GM21737 (cell line): ENCODE results near the gene PSD4.
A peak's percentile ranks its signal among the peaks of the same experiment; 100 is the strongest.

Experiments used
- ATAC-seq: cut with Tn5 transposase; IDR thresholded peaks from one replicate; pipeline ENCODE4 v1.9.1; 2021; ENCODE audit warnings: mild to moderate bottlenecking, moderate library complexity; ENCODE audit not compliant: unreplicated experiment

The PSD4 gene

DNA sequence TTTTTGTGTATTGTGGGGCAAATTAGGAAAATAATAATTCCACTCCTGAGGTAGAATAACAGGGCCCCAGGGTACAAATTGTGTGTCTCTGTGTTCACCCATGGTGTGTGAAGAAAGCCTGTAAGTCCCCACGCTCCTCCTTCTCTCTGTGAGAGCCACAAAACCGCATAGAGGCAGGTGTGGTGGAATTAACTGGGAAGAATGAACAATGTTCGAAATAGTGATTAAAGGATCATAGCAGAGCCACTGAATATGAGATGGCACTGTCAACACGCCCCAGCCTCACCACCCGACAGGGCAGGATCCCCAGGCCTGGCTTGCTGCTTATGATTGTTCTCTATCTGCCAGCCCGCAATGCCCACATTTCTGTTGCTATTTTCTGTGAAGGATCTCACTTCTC lies 32.3 kb upstream of the PSD4 start:
- ATAC-seq, result no peak

DNA sequence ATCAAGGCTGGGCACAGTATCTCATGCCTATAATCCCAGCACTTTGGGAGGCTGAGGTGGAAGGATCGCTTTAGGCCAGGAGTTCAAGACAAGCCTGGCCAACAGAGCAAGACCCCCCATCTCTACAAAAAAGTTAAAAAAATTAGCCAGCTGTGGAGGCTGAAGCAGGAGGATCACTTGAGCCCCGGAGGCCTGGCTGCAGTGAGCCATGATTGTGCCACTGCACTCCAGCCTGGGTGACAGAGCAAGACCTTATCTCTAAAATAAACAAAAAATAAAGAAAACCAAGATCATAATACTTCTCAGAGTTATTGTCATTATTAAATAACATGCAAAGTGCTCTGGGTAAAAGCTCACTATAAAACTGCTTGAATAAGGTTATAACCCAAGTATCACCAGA lies 31.5 kb upstream of the PSD4 start:
- no peak for ATAC-seq

DNA sequence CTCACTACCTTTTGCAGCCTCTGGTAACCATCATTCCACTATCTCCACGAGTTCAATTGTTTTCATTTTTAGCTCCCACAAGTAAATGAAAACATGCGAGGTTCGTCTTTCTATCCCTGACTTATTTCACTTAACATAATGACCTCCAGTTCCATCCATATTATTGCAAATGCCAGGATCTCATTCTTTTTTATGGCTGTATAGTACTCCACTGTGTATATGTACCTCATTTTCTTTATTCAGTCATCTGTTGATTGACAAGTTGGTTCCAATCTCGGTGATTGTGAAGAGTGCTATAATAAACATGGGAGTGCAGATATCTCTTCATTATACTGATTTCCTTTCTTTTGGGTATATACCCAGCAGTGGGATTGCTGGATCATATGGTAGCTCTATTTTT lies 29.5 kb upstream of the PSD4 start:
- ATAC-seq, result no peak

DNA sequence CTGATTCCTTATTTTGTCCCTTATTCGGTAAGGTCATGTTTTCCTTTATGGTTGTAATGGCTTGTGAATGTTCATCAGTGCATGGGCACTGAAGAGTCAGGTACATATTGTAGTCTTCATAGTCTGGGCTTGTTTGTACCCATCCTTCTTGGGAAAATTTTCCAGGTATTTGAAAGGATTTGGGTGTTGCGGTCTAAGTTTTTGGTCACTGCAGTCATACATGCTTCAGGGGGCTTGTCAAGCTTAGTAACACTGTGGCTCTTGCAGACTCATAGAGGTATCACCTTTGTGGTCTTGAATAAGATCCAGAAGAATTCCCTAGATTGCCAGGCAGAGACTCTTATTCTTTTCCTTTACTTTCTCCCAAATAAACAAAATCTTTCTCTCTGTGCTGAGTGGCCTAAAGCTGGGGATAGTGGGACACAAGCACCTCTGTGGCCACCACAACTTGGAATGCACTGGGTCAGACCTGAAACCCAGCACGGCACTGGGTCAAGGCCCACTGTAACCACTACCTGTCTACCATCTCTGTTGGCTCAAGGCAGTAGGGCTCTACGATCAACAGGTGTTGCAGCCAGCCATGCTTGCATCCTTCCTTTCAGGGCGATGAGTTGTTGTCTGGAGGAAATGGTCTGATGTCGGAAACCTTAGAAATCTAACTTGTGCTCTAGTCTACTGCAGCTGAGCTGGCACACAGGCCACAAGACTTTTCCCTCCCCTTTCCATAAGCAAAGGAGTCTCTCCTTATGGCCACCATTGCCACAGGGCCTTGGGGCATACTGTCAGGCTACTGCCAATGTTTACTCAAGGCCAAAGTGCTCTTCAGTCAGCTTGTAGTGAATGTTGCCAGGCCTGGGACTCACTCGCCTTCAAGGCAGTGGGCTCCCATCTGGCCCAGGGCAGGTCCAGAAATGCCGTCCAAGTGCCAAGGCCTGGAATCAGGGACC lies 24.9 kb upstream of the PSD4 start:
- ATAC-seq, result no peak

DNA sequence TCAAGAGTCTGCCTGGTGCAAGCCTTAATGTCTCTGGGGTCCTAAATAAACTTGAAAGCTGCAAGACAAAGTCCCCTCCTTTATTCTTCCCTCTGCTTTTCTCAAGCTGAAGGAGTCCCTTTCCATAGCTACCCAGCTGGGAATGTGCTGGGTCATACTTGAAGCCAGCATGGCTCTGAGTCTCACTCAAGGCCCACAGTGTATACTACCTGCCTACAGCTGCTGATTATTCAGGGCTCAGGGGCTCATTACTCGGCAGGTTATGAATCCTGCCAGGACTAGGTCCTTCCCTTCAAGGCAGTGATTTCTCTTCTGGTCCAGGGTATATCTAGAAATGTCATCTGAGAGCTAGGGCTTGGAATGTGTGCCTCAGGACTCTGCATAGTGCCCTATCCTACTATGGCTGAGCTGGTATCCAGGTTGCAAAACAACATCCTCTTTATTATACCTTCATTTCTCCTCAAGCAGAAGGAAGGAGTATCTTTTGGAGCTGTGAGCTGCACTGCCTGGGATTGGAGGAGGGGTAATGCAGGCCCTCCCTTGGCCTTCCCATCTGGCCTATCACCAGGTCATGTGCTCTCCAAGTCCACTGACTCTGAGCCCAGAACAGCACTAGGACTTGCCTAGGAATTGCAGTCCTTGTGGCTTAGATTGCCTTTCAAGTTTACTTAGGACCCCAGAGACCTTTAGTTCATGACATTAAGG lies 24.1 kb upstream of the PSD4 start:
- ATAC-seq, result no peak

DNA sequence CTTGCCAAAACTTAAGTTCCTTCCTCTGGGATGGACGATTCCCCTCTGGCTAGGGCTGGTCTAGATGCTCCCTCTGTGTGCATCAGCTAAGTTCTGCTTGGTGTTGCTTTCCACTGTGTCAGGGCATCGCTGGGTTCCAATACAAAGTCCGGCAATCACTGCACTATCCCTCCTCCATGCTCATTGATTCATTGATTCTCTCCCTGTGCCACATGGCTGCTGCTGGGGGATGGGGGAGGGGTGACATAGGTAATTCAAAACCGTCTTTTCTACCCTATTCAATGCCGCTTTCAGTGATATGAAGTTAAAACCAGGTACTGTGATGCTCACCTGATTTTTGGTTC lies 23.5 kb upstream of the PSD4 start:
- no peak for ATAC-seq

DNA sequence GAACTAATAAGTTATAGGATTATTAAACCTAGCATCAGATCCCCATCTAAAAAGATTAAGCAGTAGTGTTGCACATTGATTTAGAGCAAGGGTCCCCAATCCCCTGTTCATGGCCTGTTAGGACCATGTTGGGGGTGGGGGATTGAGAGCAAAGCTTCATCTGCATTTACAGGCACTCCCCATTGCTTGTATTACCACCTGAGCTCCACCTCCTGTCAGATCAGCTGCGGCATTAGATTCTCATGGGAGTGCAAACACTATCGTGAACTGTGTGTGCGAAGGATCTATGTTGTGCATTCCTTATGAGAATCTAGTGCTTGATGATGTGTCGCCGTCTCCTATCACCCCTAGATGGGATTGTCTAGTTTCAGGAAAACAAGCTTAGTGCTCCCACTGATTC lies 18.4 kb upstream of the PSD4 start:
- no peak for ATAC-seq

DNA sequence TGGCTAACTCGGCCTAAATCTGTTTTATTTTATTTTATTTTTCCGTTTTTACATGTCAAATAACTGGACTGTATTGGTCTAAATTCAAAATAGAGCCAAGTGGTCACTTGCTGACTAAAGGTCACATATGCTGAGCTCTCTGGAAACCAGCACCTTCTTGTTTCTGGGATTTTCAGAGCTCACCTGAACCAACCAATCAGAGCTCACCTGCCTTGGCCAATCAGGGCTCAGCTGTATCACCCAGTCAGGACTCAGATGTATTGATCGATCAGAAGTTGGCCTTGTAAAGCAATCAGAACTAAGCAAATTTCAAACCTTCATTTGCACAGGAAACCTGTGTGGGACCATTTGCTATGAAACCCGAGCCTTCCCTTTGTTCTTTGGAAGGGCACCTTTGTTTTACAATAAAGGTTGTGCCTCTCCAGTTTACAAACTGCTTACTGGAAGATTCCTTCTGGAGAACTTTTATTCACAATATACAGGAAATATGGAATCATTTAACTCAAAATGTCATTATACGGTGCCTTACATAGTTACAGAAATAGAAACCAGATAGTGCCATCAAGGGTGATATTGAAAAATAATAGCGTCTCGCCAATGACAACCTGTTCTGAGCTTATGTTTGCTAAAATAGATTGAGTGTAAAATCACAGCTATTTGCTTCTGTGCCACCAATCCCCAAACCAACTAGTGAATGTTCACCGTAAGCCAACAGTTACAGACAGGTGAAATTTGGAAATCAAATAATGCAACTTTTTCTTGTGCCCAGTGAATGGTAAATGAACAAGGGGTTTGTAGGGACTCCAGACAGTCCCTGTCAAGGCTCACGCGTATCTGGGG lies 17.3 kb upstream of the PSD4 start:
- no peak for ATAC-seq

DNA sequence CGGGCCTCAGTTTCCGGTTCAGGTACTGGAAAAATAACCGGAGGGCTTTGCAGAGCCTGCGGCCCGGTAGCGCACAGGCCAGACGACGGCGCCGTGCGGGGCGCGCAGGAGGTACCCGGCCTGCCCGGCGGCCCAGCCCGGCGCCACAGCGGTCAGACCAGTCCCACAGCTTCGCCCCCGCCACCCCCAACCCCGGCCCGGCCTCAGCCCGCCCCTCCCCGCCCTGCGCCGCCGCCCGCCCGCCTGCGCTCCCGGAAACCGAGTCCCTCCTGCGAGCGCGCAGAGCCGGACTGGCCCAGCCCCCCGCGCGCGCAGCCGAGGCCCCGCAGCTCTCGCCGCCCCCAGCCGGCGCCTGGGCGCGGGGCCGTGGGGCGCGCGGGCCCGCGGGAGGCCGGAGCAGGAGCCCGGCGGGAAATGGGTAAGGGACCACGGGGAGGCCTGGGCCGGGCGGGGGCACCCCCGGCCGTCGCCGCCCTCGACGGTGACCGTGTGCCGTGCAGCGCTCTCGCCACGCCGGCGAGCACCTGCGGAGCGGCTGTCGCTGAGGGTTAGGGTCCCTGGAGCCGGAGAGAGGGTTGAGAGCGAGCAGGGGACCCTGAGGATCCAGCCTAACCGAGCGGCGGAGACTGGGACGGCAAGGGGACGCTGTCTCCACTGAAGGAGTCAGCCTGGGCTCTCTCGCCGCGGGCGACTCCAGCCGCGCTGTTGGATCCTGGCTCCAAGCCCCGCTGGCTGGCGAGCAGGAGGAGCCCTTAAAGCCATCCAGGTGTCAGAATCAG lies 16.5 kb upstream of the PSD4 start:
- peak; percentile 74 for ATAC-seq

DNA sequence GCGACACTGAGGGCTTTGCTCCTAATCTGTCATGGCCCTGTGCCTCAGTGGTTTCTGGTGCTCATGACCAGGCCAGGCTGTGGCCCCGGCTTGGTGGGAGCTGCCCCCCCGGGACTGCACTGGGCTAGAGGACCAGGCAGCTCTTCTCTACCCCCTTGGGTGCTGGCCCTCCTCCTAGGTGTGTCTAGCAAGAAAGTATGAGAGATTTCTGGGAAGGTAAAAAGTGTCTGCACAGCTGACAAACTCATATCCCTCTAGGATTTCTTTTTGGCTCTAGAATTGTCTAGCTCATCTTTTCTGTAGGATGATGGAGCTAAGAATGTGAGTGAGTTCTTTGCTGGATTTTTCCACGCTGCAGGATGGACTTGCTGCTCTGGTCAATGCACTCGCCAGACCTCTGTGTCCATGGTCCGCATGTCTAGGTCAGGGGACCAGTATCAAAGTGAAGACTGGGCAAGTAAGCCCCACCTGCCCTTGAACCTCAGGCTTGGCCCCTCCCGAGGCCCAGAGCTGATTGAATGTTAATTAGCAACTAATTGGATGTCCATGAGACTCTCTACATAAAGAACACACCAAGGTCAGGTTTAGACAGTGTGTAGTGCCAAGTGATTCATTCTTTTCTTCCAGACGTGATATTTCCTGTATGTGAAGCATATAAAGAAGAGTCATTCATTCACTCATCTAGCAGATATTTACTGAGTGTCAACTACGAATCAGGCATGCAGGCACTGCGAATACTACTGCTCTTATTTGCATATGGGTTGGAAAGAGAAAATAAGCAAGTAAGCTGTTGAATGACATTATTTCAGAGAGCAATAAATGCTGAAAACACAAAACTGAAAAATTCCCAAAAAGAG lies 15.6 kb upstream of the PSD4 start:
- no peak for ATAC-seq

DNA sequence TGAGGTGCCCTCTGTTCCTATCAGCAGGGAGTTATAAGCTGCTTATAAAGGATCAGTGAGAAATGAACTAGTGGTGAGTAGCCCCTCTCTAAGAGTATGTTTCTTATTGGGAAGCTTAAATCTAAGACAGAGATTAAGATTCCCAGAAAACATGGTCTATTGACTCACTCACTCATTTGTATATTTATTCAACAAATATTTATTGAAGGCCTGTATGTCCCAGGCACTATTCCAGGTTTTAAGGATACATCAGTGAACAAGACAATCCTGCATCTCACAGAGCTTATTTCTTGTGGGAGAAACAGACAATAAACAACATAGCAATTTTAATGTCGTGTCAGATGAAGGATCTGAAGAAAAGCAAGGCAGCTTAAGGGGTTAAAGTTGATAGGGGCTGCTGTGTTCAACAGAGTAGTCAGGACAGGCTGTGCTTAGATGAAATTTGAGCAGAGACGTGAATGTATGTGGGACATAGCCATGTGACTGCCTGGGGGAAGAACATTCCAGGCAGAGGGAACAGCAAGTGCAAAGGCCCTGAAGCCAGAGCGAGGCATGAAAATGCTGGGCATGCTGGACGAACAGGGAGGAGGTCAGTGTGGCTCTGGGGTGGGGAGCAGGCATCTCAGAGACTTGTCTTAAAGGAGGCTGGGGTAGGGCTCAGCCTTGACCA lies 14.8 kb upstream of the PSD4 start:
- no peak for ATAC-seq

DNA sequence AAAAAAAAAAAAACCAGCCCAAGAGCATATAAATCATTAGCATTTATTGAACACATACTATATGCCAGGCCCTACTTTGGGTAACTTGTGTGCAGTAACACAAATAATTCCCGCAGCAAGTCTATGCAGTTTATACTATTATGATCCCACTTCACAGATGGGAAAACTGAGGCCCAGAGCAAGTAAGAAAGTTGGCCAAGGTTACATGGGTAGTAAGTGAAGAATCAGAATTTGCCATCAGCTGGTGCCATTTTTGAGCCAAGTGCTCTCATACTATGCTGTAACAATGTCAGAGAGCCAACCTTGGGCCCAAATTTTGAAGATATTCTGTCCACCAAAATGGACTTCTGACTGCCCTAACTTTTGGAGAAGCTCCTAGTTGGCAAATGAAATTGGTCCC lies 13.5 kb upstream of the PSD4 start:
- ATAC-seq, result no peak

DNA sequence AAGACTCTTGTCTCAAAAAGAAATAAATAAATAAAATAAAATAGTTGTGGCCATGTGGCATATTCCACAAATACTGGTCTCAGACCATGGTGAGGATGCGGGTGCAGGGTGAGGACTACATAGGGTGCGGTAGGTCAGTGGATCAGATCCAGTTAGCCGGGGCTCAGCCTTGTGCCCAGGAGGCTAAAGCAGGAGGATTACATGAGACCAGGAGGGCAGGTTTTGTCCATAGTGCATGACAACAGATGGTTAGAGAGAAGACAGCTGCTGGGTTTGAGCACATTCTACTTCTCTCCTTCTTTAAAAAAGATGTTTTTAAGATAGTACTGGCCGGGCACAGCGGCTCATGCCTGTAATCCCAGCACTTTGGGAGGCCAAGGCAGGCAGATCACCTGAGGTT lies 12.8 kb upstream of the PSD4 start:
- no peak for ATAC-seq

DNA sequence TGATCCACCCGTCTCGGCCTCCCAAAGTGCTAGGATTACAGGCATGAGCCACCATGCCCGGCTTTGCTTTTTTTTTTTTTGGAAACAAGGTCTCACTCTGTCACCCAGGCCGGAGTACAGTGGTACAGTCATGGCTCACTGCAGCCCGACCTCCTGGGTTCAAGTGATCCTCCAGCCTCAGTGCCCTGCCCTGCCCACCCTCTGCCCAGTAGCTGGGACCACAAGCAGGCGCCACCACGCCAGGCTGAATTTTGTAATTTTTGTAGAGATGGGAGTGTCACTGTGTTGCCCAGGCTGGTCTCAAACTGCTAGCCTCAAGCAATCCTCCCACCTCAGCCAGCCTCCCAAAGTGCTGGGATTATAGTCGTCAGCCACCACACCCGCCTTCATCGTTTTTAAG lies 11.6 kb upstream of the PSD4 start:
- no peak for ATAC-seq

DNA sequence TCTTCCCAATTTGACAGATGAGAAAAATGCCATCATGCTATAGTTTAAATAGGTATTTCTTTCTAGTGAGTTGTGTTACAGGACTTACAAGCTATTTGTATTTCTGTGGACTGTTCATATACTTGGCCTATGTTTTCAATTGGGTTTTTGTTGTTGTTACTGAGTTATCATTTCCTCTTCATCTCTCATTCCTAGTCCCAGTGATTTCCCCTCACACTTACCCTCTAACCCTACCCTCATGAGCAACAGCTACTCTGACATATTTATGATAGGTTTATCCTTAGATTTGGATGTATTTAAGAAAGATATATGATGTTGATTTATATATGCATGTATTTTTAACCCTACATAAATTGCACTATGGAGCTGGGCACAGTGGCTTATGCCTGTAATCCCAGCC lies 10.9 kb upstream of the PSD4 start:
- no peak for ATAC-seq

DNA sequence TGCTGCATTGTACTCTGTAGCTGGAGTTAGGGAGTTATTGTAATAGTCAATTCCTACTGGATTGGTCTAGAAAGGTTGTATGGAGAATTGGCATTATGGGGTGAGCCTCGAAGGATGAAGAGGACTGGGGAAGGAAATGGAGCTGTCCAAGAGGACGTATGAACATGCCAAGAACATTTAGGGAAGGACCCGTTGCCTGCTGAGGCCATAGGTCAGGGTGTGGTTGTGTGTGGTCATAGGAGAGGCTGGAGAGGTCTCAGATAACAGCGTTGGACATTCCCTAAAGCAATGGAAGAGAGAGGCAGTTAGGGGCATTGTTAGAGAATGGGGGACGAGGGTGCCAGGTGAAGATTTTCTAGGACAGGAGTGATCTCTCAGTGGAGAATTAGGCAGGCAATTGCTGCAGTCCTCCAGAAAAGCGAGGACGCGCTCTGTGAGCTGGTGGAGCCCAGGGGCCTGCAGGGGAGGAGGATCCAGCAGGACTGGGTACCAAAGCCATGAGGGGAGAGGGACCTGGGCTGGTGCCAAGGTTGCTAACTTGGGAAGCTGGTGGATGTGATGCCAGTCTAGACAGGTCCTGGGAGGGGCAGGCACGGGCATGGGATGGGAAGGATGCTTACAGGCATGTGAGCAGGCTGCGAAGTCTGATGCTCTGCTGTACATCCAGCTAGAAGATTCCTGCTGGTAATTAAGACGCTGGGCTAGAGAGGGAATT lies 9.4 kb upstream of the PSD4 start:
- no peak for ATAC-seq

DNA sequence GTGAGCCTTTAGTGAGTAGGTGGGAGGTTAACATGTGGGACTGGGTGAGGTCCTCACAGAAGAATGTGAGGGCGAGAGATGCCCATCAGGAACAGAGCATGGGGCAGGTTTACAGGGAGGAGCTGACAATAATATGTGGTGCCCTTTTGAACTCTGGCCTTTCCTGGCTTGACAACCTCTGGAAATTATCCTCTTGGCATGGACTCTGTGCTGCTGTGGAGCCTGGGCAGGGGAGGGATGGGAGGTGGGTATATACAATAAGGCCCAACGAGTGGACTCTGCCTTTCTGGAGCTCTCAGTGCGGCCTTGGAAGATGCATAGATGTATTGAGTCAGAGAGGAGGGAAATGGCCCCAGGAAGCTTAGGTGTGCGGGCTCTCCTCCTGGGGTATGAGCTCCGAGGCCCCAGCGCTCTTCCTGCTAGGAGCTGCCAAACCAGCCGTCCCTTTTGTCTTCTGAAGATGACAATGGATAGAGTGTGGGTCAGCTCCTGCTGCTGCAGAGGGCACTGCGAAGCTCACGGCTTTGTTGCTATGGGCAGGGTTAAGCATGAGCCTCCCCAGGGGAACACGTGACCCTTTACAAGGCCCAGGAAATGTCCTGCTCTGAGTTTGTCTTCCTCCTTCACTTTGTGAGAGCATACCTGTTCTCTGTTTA lies 8.7 kb upstream of the PSD4 start:
- ATAC-seq, result no peak

DNA sequence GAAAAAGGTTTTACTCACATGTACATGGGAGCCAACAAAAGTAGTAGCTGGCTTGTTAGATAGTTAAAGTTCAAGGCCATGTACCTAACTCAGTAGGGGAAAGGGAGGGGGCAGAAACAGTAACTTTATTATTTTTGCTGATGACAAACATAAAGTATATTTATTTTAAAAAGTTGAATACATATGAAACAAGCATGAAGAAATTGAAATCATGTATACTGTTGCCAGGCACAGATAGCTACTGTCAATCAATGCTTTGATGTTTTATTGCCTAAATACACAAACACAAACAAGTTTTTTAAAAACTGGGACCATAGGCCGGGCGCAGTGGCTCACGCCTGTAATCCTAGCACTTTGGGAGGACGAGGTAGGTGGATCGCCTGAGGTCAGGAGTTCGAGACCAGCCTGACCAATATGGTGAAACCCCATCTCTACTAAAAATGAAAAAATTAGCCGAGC lies 7.6 kb upstream of the PSD4 start:
- ATAC-seq, result no peak
